Activated T-helper 9 cell treated with anti-CD3 and anti-CD28 coated beads, Interleukin-2, amount 50 U/mL, for 16 hours (primary cell): ENCODE results near the gene LAG3.
"Not testable (repeated sequence)": the region's sequence is repeated elsewhere in the genome, so short reads cannot be mapped to it uniquely, and the experiment has no call there.

Source experiments
- DNase-seq: peaks from one replicate; pipeline ENCODE4 v3.0.0-alpha.2; 2020; ENCODE audit warnings: low read depth

LAG3 gene

GRCh38 chr12:6772331-6772695 lies at the start of gene LAG3:
TSS of gene LAG3 (plus strand) at chr12:6772520. CDS start at chr12:6772853, 333 bp downstream.
- DNase-seq: peak; percentile 50

GRCh38 chr12:6722863-6723262 lies 49.5 kb upstream of the LAG3 start:
- DNase-seq: no peak

GRCh38 chr12:6723607-6724408 lies 48.5 kb upstream of the LAG3 start, which contains the start of gene COPS7A:
TSS of gene COPS7A (plus strand) at chr12:6724046. CDS start at chr12:6724657, 611 bp downstream.
- DNase-seq: peak; percentile 91

GRCh38 chr12:6724409-6724797 lies 47.9 kb upstream of the LAG3 start:
- no peak for DNase-seq

- DNase-seq: no peak
Observed at GRCh38 chr12:6725350-6725749, 47.0 kb upstream of the LAG3 start.

- DNase-seq: no peak
Observed at GRCh38 chr12:6729186-6729585, 43.1 kb upstream of the LAG3 start.

GRCh38 chr12:6730169-6730568 lies 42.2 kb upstream of the LAG3 start:
- no peak for DNase-seq

- no peak for DNase-seq
Observed at GRCh38 chr12:6734506-6735387, 37.6 kb upstream of the LAG3 start.

- peak; percentile 6 for DNase-seq
Observed at GRCh38 chr12:6735448-6736191, 36.7 kb upstream of the LAG3 start.

GRCh38 chr12:6736754-6737153 lies 35.6 kb upstream of the LAG3 start:
- no peak for DNase-seq

GRCh38 chr12:6742080-6742479 lies 30.2 kb upstream of the LAG3 start:
- not testable (repeated sequence) for DNase-seq

GRCh38 chr12:6742834-6743233 lies 29.5 kb upstream of the LAG3 start:
- no peak for DNase-seq

GRCh38 chr12:6743300-6743699 lies 29.0 kb upstream of the LAG3 start:
- DNase-seq: not testable (repeated sequence)

- DNase-seq: no peak
Observed at GRCh38 chr12:6745741-6746525, 26.4 kb upstream of the LAG3 start.

GRCh38 chr12:6747216-6747615 lies 25.1 kb upstream of the LAG3 start:
- no peak for DNase-seq

- no peak for DNase-seq
Observed at GRCh38 chr12:6748761-6749160, 23.6 kb upstream of the LAG3 start.

- DNase-seq: no peak
Observed at GRCh38 chr12:6750506-6750905, 21.8 kb upstream of the LAG3 start.

- no peak for DNase-seq
Observed at GRCh38 chr12:6751767-6752166, 20.6 kb upstream of the LAG3 start.

- DNase-seq: no peak
Observed at GRCh38 chr12:6752167-6752920, 20.0 kb upstream of the LAG3 start.

- peak; percentile 94 for DNase-seq
Observed at GRCh38 chr12:6752921-6753771, 19.2 kb upstream of the LAG3 start, which contains the start of gene MLF2. TSS of gene MLF2 (minus strand) at chr12:6753141. CDS start at chr12:6752334, 807 bp downstream.
